HepG2 (cell line): ENCODE data around the gene PAX4. TPM values are rescaled to one million over a fixed set of nuclear protein-coding genes. Genes with fewer than 3 reads are reported as not detected.

Experiments
- AKAP8 ChIP-seq: sonication (generic); formaldehyde crosslinking; IDR thresholded peaks from 2 replicates; pipeline ENCODE4 v1.5.1; 2020; ENCODE audit warnings: mild to moderate bottlenecking, missing genetic modification reagents
- CC2D1A ChIP-seq: sonication (generic); formaldehyde crosslinking; IDR thresholded peaks from 2 replicates; pipeline ENCODE4 v1.8.1; 2023; ENCODE audit warnings: mild to moderate bottlenecking, missing genetic modification reagents
- CREB1 ChIP-seq, 2 experiments: fragments of 450-650 bp in 1 of 2; IDR thresholded peaks; 2 replicates each; pipeline ENCODE4 v1.6.1; 2016 to 2017; ENCODE audit warnings: control low read depth in 1 of 2, mild to moderate bottlenecking in 1 of 2, missing compliant biosample characterization in 1 of 2, missing genetic modification characterization in 1 of 2
- GATA4 ChIP-seq: sonication (generic); IDR thresholded peaks from 2 replicates; pipeline ENCODE4 v1.6.1; 2016; ENCODE audit warnings: antibody characterized with exemption, low read depth, borderline replicate concordance
- HOXA7 ChIP-seq: sonication (generic); formaldehyde crosslinking; IDR thresholded peaks from 2 replicates; pipeline ENCODE4 v1.8.1; 2022; ENCODE audit warnings: mild to moderate bottlenecking, missing genetic modification reagents, moderate library complexity
- KDM4B ChIP-seq: sonication (generic); formaldehyde crosslinking; IDR thresholded peaks from 2 replicates; pipeline ENCODE4 v1.4.0; 2020; ENCODE audit warnings: missing genetic modification reagents
- KLF9 ChIP-seq: IDR thresholded peaks from 2 replicates; pipeline ENCODE4 v1.6.1; 2016; ENCODE audit warnings: low read depth
- MYC ChIP-seq: sonication (generic); formaldehyde crosslinking; IDR thresholded peaks from 2 replicates; pipeline ENCODE4 v1.9.0; 2021; ENCODE audit warnings: missing genetic modification reagents, borderline replicate concordance
- NBN ChIP-seq: fragments of 450-650 bp; conservative IDR thresholded peaks from 2 replicates; pipeline ENCODE4 v1.6.1; 2017
- NKX3-1 ChIP-seq: sonication (generic); formaldehyde crosslinking; IDR thresholded peaks from 2 replicates; pipeline ENCODE4 v1.5.0; 2020; ENCODE audit warnings: missing genetic modification reagents
- POGZ ChIP-seq: sonication (generic); formaldehyde crosslinking; IDR thresholded peaks from 2 replicates; pipeline ENCODE4 v1.4.0; 2020; ENCODE audit warnings: mild to moderate bottlenecking, missing genetic modification reagents
- RBM39 ChIP-seq: fragments of 200-400 bp; formaldehyde crosslinking; IDR thresholded peaks from one replicate; pipeline ENCODE4 v1.6.1; 2018; ENCODE audit warnings: antibody characterized with exemption, mild to moderate bottlenecking, low read depth, low read length; ENCODE audit not compliant: poor library complexity, severe bottlenecking
- REL ChIP-seq: sonication (generic); formaldehyde crosslinking; conservative IDR thresholded peaks from 2 replicates; pipeline ENCODE4 v1.8.0; 2022; ENCODE audit warnings: mild to moderate bottlenecking, missing genetic modification reagents, moderate library complexity
- SIN3A ChIP-seq: IDR thresholded peaks from 2 replicates; pipeline ENCODE4 v1.6.1; 2011; ENCODE audit warnings: low read depth, mild to moderate bottlenecking, control low read depth, low read length, borderline replicate concordance
- SKI ChIP-seq: fragments of 450-650 bp; IDR thresholded peaks from one replicate; pipeline ENCODE4 v1.6.1; 2018; ENCODE audit warnings: mild to moderate bottlenecking; ENCODE audit not compliant: partially characterized antibody
- SOX6 ChIP-seq, 2 experiments: fragments of 450-650 bp in 1 of 2; sonication (generic) in 1 of 2; formaldehyde crosslinking in 1 of 2; IDR thresholded peaks; 2 replicates each; pipeline versions ENCODE4 v1.4.0 to v1.6.1; 2017 to 2020; ENCODE audit warnings: antibody characterized with exemption in 1 of 2, mild to moderate bottlenecking in 1 of 2, missing genetic modification reagents in 1 of 2
- SP1 ChIP-seq, 2 experiments: fragments of 450-650 bp in 1 of 2; sonication (generic) in 1 of 2; formaldehyde crosslinking in 1 of 2; IDR thresholded peaks; 2 replicates each; pipeline versions ENCODE4 v1.4.0 to v1.6.1; 2016 to 2020; ENCODE audit warnings: missing genetic modification reagents in 1 of 2
- SP140L ChIP-seq: sonication (generic); formaldehyde crosslinking; IDR thresholded peaks from 2 replicates; pipeline ENCODE4 v1.4.0; 2020; ENCODE audit warnings: missing genetic modification reagents, borderline replicate concordance
- SRY ChIP-seq: sonication (generic); formaldehyde crosslinking; IDR thresholded peaks from 2 replicates; pipeline ENCODE4 v1.8.0; 2022; ENCODE audit warnings: mild to moderate bottlenecking, missing genetic modification reagents
- ZBTB42 ChIP-seq: sonication (generic); formaldehyde crosslinking; IDR thresholded peaks from 2 replicates; pipeline ENCODE4 v1.5.0; 2020; ENCODE audit warnings: mild to moderate bottlenecking, missing genetic modification reagents
- ZNF10 ChIP-seq: sonication (generic); formaldehyde crosslinking; IDR thresholded peaks from 2 replicates; pipeline ENCODE4 v1.4.0; 2020; ENCODE audit warnings: mild to moderate bottlenecking, low read depth, missing genetic modification reagents, borderline replicate concordance
- ZNF558 ChIP-seq: sonication (generic); formaldehyde crosslinking; IDR thresholded peaks from 2 replicates; pipeline ENCODE4 v1.9.0; 2022; ENCODE audit warnings: mild to moderate bottlenecking, missing genetic modification reagents, borderline replicate concordance
- ZNF570 ChIP-seq: sonication (generic); formaldehyde crosslinking; IDR thresholded peaks from 2 replicates; pipeline ENCODE4 v1.4.0; 2020; ENCODE audit warnings: mild to moderate bottlenecking, missing genetic modification reagents, borderline replicate concordance
- polyA plus RNA-seq, 8 experiments: library from polyadenylated mRNA; depleted of rRNA in 3 of 8; stranded (reverse) in 7 of 8; unstranded in 1 of 8; fragments of >200 nt; fragmentation: Illumina TruSeq in 4 of 8; extraction: Trizol in 4 of 8; gene quantifications; 2 replicates each; pipeline versions ENCODE4 v1.2.1 to v1.2.3, GENCODE V29; 2011 to 2016; ENCODE audit warnings: low read depth in 4 of 8, missing spikeins in 1 of 8, mixed read lengths in 1 of 8; ENCODE audit not compliant: insufficient read depth in 1 of 8
- total RNA-seq, 5 experiments: library from RNA; depleted of rRNA; stranded (reverse); fragments of >200 nt; fragmentation: Illumina TruSeq; extraction: Trizol; gene quantifications; 2 replicates each; pipeline ENCODE4 v1.2.3, GENCODE V29; 2016; ENCODE audit warnings: low read depth in 1 of 5
- TF ChIP-seq, protein P1 (sequence below): sonication (generic); formaldehyde crosslinking; IDR thresholded peaks from 2 replicates; pipeline ENCODE4 v1.5.0; 2020; ENCODE audit warnings: missing genetic modification reagents
- TF ChIP-seq, protein P2 (sequence below): sonication (generic); formaldehyde crosslinking; IDR thresholded peaks from 2 replicates; pipeline ENCODE4 v1.8.1; 2023; ENCODE audit warnings: mild to moderate bottlenecking, missing genetic modification reagents
- TF ChIP-seq, protein P3 (sequence below): sonication (generic); formaldehyde crosslinking; IDR thresholded peaks from 2 replicates; pipeline ENCODE4 v1.4.0; 2020; ENCODE audit warnings: mild to moderate bottlenecking, missing genetic modification reagents

The PAX4 gene
- total and polyA plus RNA-seq, 2 of the 13 experiments (the other 11 are each of a cell fraction or from before 2014, with no cell fraction given): not detected

DNA sequence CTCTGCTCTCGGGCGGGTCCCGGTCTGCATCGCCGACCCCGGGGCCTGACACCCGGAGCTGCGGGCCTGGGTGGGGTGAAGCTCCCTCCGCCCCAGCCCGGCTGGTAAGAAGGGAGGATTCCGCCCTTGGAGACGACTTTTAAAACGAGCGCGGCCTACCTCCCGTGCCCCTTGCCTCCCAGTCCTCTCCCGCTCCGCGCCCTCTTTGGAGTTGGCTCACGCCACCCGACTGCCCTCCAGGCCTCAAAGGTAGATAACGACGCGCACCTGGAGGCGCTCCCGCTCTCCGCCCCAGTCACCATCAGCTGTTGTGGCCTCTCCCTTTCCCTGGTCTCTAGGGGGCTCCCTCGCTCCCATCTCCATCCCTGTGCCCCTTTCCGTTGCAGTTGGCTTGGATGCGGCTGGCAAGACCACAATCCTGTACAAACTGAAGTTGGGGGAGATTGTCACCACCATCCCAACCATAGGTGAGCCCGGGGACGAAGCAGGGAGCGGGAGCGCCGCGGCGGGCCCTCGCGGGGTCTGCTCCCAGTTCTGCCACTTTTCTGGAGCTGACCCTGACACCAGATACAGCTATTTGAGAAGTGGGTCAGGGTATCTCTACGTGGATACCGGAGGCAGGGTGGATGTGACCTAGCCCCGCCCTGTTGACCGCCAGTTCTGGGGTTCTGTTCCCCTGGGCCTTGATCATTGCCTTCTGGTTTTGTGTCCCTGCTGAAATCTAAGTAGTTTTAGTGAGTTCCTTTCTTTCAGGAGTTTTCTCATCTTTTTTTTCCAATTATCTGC is 29.1 kb downstream of the PAX4 start (continued):
- TF ChIP-seq, protein P1, sequence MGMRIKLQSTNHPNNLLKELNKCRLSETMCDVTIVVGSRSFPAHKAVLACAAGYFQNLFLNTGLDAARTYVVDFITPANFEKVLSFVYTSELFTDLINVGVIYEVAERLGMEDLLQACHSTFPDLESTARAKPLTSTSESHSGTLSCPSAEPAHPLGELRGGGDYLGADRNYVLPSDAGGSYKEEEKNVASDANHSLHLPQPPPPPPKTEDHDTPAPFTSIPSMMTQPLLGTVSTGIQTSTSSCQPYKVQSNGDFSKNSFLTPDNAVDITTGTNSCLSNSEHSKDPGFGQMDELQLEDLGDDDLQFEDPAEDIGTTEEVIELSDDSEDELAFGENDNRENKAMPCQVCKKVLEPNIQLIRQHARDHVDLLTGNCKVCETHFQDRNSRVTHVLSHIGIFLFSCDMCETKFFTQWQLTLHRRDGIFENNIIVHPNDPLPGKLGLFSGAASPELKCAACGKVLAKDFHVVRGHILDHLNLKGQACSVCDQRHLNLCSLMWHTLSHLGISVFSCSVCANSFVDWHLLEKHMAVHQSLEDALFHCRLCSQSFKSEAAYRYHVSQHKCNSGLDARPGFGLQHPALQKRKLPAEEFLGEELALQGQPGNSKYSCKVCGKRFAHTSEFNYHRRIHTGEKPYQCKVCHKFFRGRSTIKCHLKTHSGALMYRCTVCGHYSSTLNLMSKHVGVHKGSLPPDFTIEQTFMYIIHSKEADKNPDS (CRISPR knock-in tag): no peak
- TF ChIP-seq SP1 (IDR thresholded peaks at IDR 0.05): no peak
- TF ChIP-seq SP1 (CRISPR knock-in tag; IDR thresholded peaks at IDR 0.05): 0 out of 2 replicates have a peak, but pooled peaks have one; percentile 34
- no peak for TF ChIP-seq HOXA7 (CRISPR knock-in tag)
- no peak for TF ChIP-seq POGZ (CRISPR knock-in tag)
- no peak for TF ChIP-seq ZNF10
- TF ChIP-seq CREB1 (IDR thresholded peaks at IDR 0.05): no peak
- peak; percentile 51 for TF ChIP-seq CREB1 (CRISPR knock-in tag; IDR thresholded peaks at IDR 0.05)
- TF ChIP-seq SRY (CRISPR knock-in tag): no peak
- no peak for TF ChIP-seq KDM4B
- no peak for TF ChIP-seq NKX3-1
- TF ChIP-seq, protein P2, sequence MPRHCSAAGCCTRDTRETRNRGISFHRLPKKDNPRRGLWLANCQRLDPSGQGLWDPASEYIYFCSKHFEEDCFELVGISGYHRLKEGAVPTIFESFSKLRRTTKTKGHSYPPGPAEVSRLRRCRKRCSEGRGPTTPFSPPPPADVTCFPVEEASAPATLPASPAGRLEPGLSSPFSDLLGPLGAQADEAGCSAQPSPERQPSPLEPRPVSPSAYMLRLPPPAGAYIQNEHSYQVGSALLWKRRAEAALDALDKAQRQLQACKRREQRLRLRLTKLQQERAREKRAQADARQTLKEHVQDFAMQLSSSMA (CRISPR knock-in tag): no peak
- no peak for TF ChIP-seq NBN
- peak; percentile 31; the same call in 1 of the 2 replicates for TF ChIP-seq MYC (CRISPR knock-in tag)
- no peak for TF ChIP-seq REL (CRISPR knock-in tag)
- no peak for TF ChIP-seq SKI
- TF ChIP-seq, protein P3, sequence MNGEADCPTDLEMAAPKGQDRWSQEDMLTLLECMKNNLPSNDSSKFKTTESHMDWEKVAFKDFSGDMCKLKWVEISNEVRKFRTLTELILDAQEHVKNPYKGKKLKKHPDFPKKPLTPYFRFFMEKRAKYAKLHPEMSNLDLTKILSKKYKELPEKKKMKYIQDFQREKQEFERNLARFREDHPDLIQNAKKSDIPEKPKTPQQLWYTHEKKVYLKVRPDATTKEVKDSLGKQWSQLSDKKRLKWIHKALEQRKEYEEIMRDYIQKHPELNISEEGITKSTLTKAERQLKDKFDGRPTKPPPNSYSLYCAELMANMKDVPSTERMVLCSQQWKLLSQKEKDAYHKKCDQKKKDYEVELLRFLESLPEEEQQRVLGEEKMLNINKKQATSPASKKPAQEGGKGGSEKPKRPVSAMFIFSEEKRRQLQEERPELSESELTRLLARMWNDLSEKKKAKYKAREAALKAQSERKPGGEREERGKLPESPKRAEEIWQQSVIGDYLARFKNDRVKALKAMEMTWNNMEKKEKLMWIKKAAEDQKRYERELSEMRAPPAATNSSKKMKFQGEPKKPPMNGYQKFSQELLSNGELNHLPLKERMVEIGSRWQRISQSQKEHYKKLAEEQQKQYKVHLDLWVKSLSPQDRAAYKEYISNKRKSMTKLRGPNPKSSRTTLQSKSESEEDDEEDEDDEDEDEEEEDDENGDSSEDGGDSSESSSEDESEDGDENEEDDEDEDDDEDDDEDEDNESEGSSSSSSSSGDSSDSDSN: peak; percentile 45
- no peak for TF ChIP-seq ZBTB42
- TF ChIP-seq ZNF558 (CRISPR knock-in tag): no peak
- no peak for TF ChIP-seq GATA4
- no peak for TF ChIP-seq ZNF570 (CRISPR knock-in tag)
- no peak for TF ChIP-seq SP140L
- no peak for TF ChIP-seq SOX6 (IDR thresholded peaks at IDR 0.05)
- TF ChIP-seq SOX6 (CRISPR knock-in tag; IDR thresholded peaks at IDR 0.05): peak; percentile 43; the same call in 1 of the 2 replicates
- peak; percentile 21 for TF ChIP-seq RBM39
- TF ChIP-seq SIN3A: peak; percentile 60; the same call in 1 of the 2 replicates
- no peak for TF ChIP-seq AKAP8 (CRISPR knock-in tag)
- no peak for TF ChIP-seq CC2D1A (CRISPR knock-in tag)
- TF ChIP-seq KLF9 (CRISPR knock-in tag): no peak
